Endothelial cell (in vitro differentiated cells): ENCODE results near the gene MOV10L1. TPM values are rescaled to one million over a fixed set of nuclear protein-coding genes. Genes with fewer than 3 reads are reported as not detected.
"Not testable (repeated sequence)": the region's sequence is repeated elsewhere in the genome, so short reads cannot be mapped to it uniquely, and the experiment has no call there.

ENCODE experiments used
- DNase-seq: peaks from one replicate; pipeline ENCODE4 v3.0.0; 2021; ENCODE audit warnings: low spot score
- H3K27ac Mint-ChIP-seq: one replicate; pipeline ENCODE4 v1.8.0; 2021; ENCODE audit warnings: mixed read lengths, inconsistent platforms; ENCODE audit not compliant: unreplicated experiment
- H3K27me3 Mint-ChIP-seq: one replicate; pipeline ENCODE4 v1.8.0; 2021; ENCODE audit warnings: mild to moderate bottlenecking, moderate library complexity, mixed read lengths, inconsistent platforms; ENCODE audit not compliant: unreplicated experiment
- H3K36me3 Mint-ChIP-seq: one replicate; pipeline ENCODE4 v1.8.0; 2021; ENCODE audit warnings: mild to moderate bottlenecking, low read depth, mixed read lengths, inconsistent platforms; ENCODE audit not compliant: unreplicated experiment
- H3K4me1 Mint-ChIP-seq: one replicate; pipeline ENCODE4 v1.8.0; 2021; ENCODE audit warnings: mild to moderate bottlenecking, mixed read lengths, inconsistent platforms; ENCODE audit not compliant: unreplicated experiment
- H3K4me3 Mint-ChIP-seq: one replicate; pipeline ENCODE4 v1.8.0; 2021; ENCODE audit warnings: mild to moderate bottlenecking, mixed read lengths, inconsistent platforms; ENCODE audit not compliant: unreplicated experiment
- H3K9me3 Mint-ChIP-seq: one replicate; pipeline ENCODE4 v1.8.0; 2021; ENCODE audit warnings: mixed read lengths, inconsistent platforms; ENCODE audit not compliant: unreplicated experiment
- total RNA-seq: library from RNA; stranded (reverse); fragmentation: NEBNext Ultra II Directional; extraction: Animal tissue kit (Norgen Biotek cat#: 25700); gene quantifications from one replicate; pipeline ENCODE4 v1.2.1, GENCODE V29; 2021; ENCODE audit not compliant: unreplicated experiment
- TF ChIP-seq, protein P1 (sequence below): fragments of 200-600 bp; sonication (generic); IDR thresholded peaks from one replicate; pipeline ENCODE4 v1.5.0; 2021; ENCODE audit warnings: antibody characterized with exemption; ENCODE audit not compliant: unreplicated experiment

MOV10L1 gene
- total RNA-seq, 1 donor from 2014 or later, result not detected

DNA sequence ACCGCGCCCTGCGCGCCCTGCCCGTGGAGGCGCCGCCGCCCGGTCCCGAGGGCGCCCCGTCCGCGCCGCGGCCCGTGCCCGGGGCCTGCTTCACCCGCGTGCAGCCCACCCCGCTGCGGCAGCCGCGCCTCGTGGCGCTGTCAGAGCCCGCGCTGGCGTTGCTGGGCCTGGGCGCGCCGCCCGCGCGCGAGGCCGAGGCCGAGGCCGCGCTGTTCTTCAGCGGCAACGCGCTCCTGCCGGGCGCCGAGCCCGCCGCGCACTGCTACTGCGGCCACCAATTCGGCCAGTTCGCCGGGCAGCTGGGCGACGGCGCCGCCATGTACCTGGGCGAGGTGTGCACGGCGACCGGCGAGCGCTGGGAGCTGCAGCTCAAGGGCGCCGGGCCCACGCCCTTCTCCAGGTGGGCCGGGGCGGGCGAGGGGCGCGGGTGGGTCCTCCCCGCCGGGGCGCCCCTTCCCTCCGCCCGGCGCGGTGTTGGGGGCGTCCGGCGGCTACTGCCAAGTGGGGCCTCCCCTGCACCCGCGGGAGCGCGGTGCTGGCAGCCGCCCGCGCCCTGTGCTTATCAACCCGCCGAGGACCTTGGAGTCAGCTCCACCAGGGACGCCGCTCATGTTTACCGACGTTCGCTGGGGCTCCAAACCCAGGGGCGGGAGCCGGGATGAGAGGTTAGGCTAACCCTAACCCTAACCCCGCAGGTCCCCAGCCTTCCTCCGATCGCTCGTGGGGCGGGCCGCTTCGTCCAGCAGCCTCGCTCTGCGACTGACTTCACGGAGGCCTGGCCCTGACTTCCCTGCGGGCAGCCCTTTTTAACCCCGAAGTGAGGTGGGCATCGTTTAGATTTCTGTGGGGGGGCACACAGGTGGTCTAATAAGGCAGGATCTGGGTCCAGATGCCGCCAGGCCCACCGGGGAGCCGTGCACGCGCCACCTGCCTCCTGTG is 111.7 kb downstream of the MOV10L1 start:
- no peak for DNase-seq
- TF ChIP-seq, protein P1, sequence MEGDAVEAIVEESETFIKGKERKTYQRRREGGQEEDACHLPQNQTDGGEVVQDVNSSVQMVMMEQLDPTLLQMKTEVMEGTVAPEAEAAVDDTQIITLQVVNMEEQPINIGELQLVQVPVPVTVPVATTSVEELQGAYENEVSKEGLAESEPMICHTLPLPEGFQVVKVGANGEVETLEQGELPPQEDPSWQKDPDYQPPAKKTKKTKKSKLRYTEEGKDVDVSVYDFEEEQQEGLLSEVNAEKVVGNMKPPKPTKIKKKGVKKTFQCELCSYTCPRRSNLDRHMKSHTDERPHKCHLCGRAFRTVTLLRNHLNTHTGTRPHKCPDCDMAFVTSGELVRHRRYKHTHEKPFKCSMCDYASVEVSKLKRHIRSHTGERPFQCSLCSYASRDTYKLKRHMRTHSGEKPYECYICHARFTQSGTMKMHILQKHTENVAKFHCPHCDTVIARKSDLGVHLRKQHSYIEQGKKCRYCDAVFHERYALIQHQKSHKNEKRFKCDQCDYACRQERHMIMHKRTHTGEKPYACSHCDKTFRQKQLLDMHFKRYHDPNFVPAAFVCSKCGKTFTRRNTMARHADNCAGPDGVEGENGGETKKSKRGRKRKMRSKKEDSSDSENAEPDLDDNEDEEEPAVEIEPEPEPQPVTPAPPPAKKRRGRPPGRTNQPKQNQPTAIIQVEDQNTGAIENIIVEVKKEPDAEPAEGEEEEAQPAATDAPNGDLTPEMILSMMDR, result no peak
- peak overlapping the region; percentile 24 for H3K27ac Mint-ChIP-seq
- peaks cover 7% of the 10 kb centered on the region for H3K27me3 Mint-ChIP-seq
- no peaks in the 10 kb centered on the region for H3K9me3 Mint-ChIP-seq
- H3K4me1 Mint-ChIP-seq, result peaks cover 6% of the 10 kb centered on the region
- H3K36me3 Mint-ChIP-seq, result peaks cover 10% of the 10 kb centered on the region
- peak overlapping the region; percentile 92 for H3K4me3 Mint-ChIP-seq

DNA sequence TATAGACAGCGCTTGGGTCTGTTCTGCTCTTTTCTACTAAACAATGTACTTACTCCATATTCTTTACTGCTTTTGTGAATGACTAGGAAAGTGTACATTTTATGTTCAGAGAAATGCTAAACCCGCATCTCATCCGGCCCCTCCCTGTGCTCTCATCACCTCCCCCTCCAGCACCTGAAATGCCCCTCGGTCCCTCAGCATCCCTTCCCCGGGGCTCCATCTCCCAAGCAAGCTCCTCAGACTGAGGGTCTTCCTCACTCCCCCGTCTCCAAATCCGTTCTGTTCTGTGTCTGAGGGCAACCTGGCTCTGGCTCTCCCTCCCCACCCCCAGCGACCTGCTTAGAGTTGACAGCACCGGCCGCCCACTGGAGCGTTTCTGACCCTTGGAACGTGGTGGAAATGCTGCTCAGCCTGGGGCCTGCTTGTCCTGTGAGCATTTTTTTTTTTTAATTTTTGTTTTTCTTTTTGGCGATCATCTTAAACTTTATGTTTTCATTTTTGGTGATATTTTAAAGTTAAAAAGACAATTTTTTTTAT is 112.4 kb downstream of the MOV10L1 start:
- TF ChIP-seq, protein P1, result no peak
- H3K27ac Mint-ChIP-seq, result peak overlapping the region; percentile 24
- H3K36me3 Mint-ChIP-seq, result peaks cover 10% of the 10 kb centered on the region
- no peak for DNase-seq
- no peaks in the 10 kb centered on the region for H3K9me3 Mint-ChIP-seq
- peaks cover 7% of the 10 kb centered on the region for H3K27me3 Mint-ChIP-seq
- H3K4me3 Mint-ChIP-seq, result peak overlapping the region; percentile 92
- H3K4me1 Mint-ChIP-seq, result peaks cover 6% of the 10 kb centered on the region

GRCh38 chr22:50203288-50203687 is 113.5 kb downstream of the MOV10L1 start:
- Mint-ChIP-seq H3K27me3 (peaks cover 8% of the 10 kb centered on the region), H3K9me3 (no peaks in the 10 kb centered on the region), H3K4me1 (peaks cover 6% of the 10 kb centered on the region), H3K4me3 (no peak overlapping the region), H3K27ac (no peak overlapping the region), H3K36me3 (peaks cover 10% of the 10 kb centered on the region)
- no peak for DNase-seq
- TF ChIP-seq, protein P1, result no peak

GRCh38 chr22:50204571-50204970 is 114.8 kb downstream of the MOV10L1 start:
- no peak for DNase-seq
- Mint-ChIP-seq H3K9me3 (no peaks in the 10 kb centered on the region), H3K27me3 (peaks cover 8% of the 10 kb centered on the region), H3K4me1 (peaks cover 6% of the 10 kb centered on the region), H3K36me3 (peaks cover 10% of the 10 kb centered on the region), H3K4me3 (peak overlapping the region; percentile 6), H3K27ac (peak overlapping the region; percentile 15)
- TF ChIP-seq, protein P1, result no peak

- peaks cover 12% of the 10 kb centered on the region for H3K27me3 Mint-ChIP-seq
- H3K36me3 Mint-ChIP-seq, result peaks cover 14% of the 10 kb centered on the region
- not testable (repeated sequence) for H3K9me3 Mint-ChIP-seq, DNase-seq, H3K4me1 Mint-ChIP-seq
- H3K4me3 Mint-ChIP-seq, result peak overlapping the region; percentile 6
- peak overlapping the region; percentile 15 for H3K27ac Mint-ChIP-seq
These were observed 115.2 kb downstream of the MOV10L1 start for GRCh38 chr22:50204998-50205397.
